ENCODE measurements around the gene LTBP1. TPM values are rescaled to one million over a fixed set of nuclear protein-coding genes. Genes with fewer than 3 reads are reported as not detected.

The LTBP1 gene
- total RNA-seq, 4 donors from 2014 or later: 12.6 to 81.0 (median 16.0) TPM

DNA sequence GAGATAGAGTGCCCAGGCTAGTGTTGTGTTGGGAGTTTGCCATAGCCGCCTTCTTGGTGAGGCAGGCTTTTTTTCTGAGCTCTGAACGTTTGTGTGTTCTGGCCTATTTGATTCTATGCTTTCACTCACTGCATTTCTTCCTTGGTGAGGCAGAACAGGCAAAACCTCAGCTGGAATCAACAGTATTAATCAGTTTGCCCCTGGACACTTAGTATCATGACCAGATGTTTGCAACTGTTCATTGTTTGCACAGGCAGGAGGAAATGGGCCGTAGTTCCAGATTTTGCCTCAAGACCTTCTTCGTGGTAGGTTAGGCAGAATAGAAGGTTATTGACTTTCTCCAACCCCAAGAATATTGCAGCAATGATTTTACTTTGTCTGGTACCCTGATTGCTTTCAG is 311.6 kb downstream of the LTBP1 start:
- TF ChIP-seq, protein P1, sequence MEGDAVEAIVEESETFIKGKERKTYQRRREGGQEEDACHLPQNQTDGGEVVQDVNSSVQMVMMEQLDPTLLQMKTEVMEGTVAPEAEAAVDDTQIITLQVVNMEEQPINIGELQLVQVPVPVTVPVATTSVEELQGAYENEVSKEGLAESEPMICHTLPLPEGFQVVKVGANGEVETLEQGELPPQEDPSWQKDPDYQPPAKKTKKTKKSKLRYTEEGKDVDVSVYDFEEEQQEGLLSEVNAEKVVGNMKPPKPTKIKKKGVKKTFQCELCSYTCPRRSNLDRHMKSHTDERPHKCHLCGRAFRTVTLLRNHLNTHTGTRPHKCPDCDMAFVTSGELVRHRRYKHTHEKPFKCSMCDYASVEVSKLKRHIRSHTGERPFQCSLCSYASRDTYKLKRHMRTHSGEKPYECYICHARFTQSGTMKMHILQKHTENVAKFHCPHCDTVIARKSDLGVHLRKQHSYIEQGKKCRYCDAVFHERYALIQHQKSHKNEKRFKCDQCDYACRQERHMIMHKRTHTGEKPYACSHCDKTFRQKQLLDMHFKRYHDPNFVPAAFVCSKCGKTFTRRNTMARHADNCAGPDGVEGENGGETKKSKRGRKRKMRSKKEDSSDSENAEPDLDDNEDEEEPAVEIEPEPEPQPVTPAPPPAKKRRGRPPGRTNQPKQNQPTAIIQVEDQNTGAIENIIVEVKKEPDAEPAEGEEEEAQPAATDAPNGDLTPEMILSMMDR (IDR thresholded peaks at IDR 0.05): no peak
- ATAC-seq (ENCODE audit: low FRiP score) (no peak), DNase-seq (ENCODE audit: low spot score) (no peak)

DNA sequence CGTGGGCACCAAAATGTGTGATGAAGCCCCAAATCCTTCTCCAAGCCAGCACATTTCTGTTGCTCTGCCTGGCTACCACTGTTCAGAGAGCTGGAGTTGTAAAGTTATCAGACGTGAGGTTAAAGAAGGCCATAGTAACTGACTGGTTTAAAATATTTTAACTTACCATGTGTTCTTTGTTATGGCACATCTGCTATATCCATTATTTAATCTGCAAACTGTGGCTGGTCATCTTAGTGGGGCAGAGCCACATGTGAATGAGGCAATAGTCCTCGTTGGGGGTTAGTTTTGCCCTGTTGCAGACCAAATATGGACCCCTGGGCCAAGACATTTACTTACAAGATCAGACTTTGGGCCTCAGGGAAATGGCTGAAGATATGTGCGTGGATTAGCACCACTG is 315.3 kb downstream of the LTBP1 start:
- DNase-seq (ENCODE audit: low spot score) (no peak), ATAC-seq (ENCODE audit: low FRiP score) (no peak)
- TF ChIP-seq, protein P1 (IDR thresholded peaks at IDR 0.05): no peak

DNA sequence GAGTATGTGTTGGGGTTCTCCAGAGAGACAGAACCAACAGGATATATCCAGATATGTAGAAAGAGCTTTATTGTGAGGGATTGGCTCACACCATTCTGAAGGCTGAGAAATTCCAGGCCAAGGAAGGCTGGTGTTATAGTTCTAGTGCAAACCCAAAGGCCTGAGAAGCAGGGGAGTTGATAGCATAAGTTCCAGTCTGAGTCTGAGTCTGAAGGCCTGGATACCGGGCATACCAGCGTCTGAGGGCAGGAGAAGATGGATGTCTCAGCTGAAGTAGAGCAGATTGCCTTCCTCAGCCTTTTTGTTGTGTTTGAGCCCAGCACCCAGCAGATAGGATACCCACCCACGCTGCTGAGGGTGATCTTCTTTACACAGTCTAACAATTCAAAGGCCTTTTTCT is 318.0 kb downstream of the LTBP1 start:
- DNase-seq (ENCODE audit: low spot score): no peak
- TF ChIP-seq, protein P1 (IDR thresholded peaks at IDR 0.05): no peak
- no peak for ATAC-seq (ENCODE audit: low FRiP score)

DNA sequence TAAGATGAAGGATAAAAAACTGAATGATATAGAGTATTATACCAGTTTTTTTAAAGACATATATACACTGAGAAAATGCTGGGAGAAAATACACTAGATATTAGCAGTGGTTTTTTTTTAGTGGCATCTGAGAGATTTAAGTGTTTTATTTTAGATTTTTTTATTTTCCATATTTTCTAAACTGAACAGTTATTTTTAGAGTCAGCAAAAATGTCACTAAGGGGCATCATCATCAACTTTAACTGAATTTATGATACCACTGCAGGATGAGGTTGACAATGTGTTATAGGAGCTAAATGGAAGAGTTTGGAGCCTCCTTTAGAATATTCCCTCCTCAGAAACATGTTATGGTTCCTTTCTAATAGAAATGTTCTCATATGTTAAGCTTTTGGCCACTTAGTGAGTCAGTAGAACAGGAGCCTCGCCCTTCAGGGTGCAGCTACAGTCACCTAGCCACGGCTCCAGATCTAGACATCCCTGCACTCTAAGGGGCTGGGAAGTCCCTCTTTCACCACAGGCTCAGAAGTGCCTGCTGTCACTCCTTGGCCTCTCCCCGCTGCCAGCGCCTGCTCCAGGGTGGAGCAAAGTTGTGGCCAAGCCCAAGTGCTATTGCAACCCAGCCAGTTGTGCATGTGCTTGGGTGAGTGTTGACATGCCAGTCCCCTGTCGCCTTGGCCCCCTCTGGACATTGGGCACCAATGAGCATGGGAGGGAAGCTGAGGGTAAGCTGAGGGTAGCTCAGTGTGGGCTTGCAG is 319.0 kb downstream of the LTBP1 start:
- TF ChIP-seq, protein P1 (IDR thresholded peaks at IDR 0.05): no peak
- ATAC-seq (ENCODE audit: low FRiP score) (no peak), DNase-seq (ENCODE audit: low spot score) (no peak)

DNA sequence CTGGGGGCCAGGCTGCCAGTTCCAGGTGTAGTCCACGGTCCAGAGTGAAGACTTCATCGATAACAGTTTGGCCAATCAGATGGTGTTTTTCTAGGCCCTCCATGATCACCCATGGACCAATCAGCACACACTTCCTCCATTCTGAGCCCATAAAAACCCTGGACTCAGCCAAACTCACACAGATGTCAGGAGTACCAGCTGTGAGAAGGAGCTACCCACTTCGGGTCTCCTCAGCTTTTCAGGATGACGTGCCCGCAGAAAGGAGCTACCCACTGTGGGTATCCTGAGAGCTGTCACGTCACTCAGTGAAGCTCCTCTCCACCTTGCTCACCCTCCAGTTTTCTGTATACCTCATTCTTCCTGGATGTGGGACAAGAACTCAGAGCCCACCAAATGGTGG is 319.7 kb downstream of the LTBP1 start:
- DNase-seq (ENCODE audit: low spot score) (no peak), ATAC-seq (ENCODE audit: low FRiP score) (no peak)
- TF ChIP-seq, protein P1 (IDR thresholded peaks at IDR 0.05): no peak

DNA sequence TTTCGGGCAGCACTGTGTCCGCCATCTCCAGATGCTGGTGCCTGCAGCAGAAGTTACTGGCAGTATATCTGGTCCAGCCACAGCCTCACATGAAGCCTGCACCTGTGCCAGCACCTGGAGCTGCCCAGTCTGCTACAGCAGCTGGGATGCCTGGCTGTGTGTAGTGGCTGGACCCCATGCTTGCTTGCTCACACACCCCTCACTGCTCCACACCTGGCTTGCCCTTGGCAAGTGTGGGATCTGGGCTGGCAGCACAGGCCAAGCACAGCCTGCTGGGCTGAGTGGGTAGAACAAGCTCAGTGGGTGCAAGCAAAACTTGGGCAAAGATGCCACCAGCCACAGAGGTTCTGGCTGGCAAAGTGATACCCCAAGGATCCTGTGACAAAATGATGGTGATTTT is 320.3 kb downstream of the LTBP1 start:
- no peak for ATAC-seq (ENCODE audit: low FRiP score)
- DNase-seq (ENCODE audit: low spot score): no peak

More for the DNA sequence above, 320.3 kb downstream of the LTBP1 start:
- TF ChIP-seq, protein P1 (IDR thresholded peaks at IDR 0.05): no peak

Data from omental fat pad (tissue), 4 donors.